Esophagus squamous epithelium (tissue), 5 donors: ENCODE results near the gene PDPK1. TPM values are rescaled to one million over a fixed set of nuclear protein-coding genes. Genes with fewer than 3 reads are reported as not detected.

Source experiments
- DNase-seq: peaks from one replicate; lab custom pipeline; 2025; lab: John Stamatoyannopoulos, UW
- H3K27ac ChIP-seq, 4 donors: fragments of 200-600 bp; sonication (generic); one replicate each; pipeline ENCODE4 v1.5.1; 2016 to 2019; ENCODE audit warnings: mild to moderate bottlenecking in 1 of 4
- H3K27me3 ChIP-seq, 4 donors: fragments of 200-600 bp; sonication (generic); 1 replicate in 3 of 4; 2 replicates in 1 of 4; pipeline versions ENCODE4 v1.5.1 to v1.6.0; 2017 to 2021; ENCODE audit warnings: antibody characterized with exemption in 1 of 4
- H3K36me3 ChIP-seq, 3 donors: fragments of 200-600 bp; sonication (generic); one replicate each; pipeline ENCODE4 v1.5.1; 2016 to 2019
- H3K4me1 ChIP-seq, 3 donors: fragments of 200-600 bp; sonication (generic); one replicate each; pipeline ENCODE4 v1.5.1; 2017 to 2019
- H3K4me3 ChIP-seq, 4 donors: fragments of 200-600 bp; sonication (generic); 1 replicate in 3 of 4; 2 replicates in 1 of 4; pipeline ENCODE4 v1.5.1; 2016 to 2019; ENCODE audit warnings: mild to moderate bottlenecking in 2 of 4, moderate library complexity in 1 of 4
- H3K9me3 ChIP-seq, 3 donors: fragments of 200-600 bp; sonication (generic); one replicate each; pipeline ENCODE4 v1.5.1; 2016 to 2019
- CTCF ChIP-seq, 6 experiments: fragments of 450-650 bp in 4 of 6; fragments of 200-600 bp in 2 of 6; sonication (generic) in 2 of 6; IDR thresholded peaks; one replicate each; pipeline ENCODE4 v1.5.1; 2016 to 2019; ENCODE audit warnings: antibody characterized with exemption in 6 of 6, mild to moderate bottlenecking in 4 of 6, moderate library complexity in 4 of 6
- POLR2A ChIP-seq, 4 donors: fragments of 450-650 bp; IDR thresholded peaks; one replicate each; pipeline ENCODE4 v1.6.1; 2017; ENCODE audit warnings: antibody characterized with exemption in 4 of 4, mild to moderate bottlenecking in 4 of 4, moderate library complexity in 3 of 4
- WGBS, 2 donors: methylation state at CpG; one replicate each; pipeline ENCODE4 v1.1.5; 2018; 5-methylcytosine and 5-hydroxymethylcytosine counted together
- intact Hi-C: fragments of 100-400 bp; cut with DNase I; formaldehyde crosslinking; loops from one replicate; pipeline ENCODE4 v1.15.0; 2022
- total RNA-seq, 4 donors: library from RNA; depleted of rRNA; stranded (reverse); fragments of >200 nt; gene quantifications; one replicate each; pipeline ENCODE4 v1.1.0, GENCODE V29; 2016
- donor health status: DM: yes; HTN: yes; CAD: no.

PDPK1 gene
- total RNA-seq, 4 donors from 2014 or later: 18.3 to 28.2 (median 23.3) TPM

GRCh38 chr16:2519711-2520080 lies 18.1 kb upstream of the PDPK1 start:
- Histone ChIP-seq H3K4me3 (peak overlapping the region in 3 of 4 donors; percentile 50 to 85 (median 75)), H3K27ac (peak overlapping the region; percentile 93 to 100 (median 98)), H3K36me3 (peaks cover 10 to 53% (median 23%) of the 10 kb centered on the region in 3 donors), H3K27me3 (no peaks in the 10 kb centered on the region), H3K9me3 (no peaks in the 10 kb centered on the region), H3K4me1 (peaks cover 57 to 75% (median 58%) of the 10 kb centered on the region in 3 donors)
- WGBS, 2 donors: 38 to 46% methylated on average over 12 to 19 of the region's 22 CpGs
- no peak for DNase-seq
- intact Hi-C loops: no loop called here
- no peak for TF ChIP-seq POLR2A (IDR thresholded peaks at IDR 0.05)
- no peak for TF ChIP-seq CTCF (IDR thresholded peaks at IDR 0.05)

- Histone ChIP-seq H3K27me3 (no peaks in the 10 kb centered on the region), H3K27ac (peak within 1 kb of the TSS; percentile 93 to 100 (median 98)), H3K4me3 (peak within 1 kb of the TSS; percentile 50 to 85 (median 64)), H3K4me1 (peaks cover 53 to 70% (median 57%) of the 10 kb centered on the region in 3 donors), H3K36me3 (peaks cover 11 to 58% (median 23%) of the 10 kb centered on the region in 3 donors), H3K9me3 (no peaks in the 10 kb centered on the region)
- TF ChIP-seq POLR2A (IDR thresholded peaks at IDR 0.05) (peak in 3 of 4 donors; percentile 37 to 68 (median 56)), CTCF (IDR thresholded peaks at IDR 0.05) (no peak)
- peak; percentile 55 for DNase-seq
- intact Hi-C loops: no loop called here
- WGBS, 2 donors: 0% methylated on average over 1 of the region's 83 CpGs; no CpG with 5 or more reads in 1 of the 2 donors
Measured at GRCh38 chr16:2520097-2520783, 17.6 kb upstream of the PDPK1 start, which contains the start of gene AMDHD2. AMDHD2 (plus strand) TSS chr16:2520371; CDS start chr16:2520459, 88 bp downstream.

- Histone ChIP-seq H3K9me3 (no peaks in the 10 kb centered on the region), H3K36me3 (peaks cover 11 to 65% (median 24%) of the 10 kb centered on the region in 3 donors), H3K4me1 (peaks cover 46 to 62% (median 50%) of the 10 kb centered on the region in 3 donors), H3K4me3 (peak overlapping the region; percentile 50 to 85 (median 64)), H3K27me3 (no peaks in the 10 kb centered on the region), H3K27ac (peak overlapping the region; percentile 66 to 100 (median 96))
- TF ChIP-seq POLR2A (IDR thresholded peaks at IDR 0.05) (no peak), CTCF (IDR thresholded peaks at IDR 0.05) (peak in 2 of 6 experiments; percentile 3 to 32)
- intact Hi-C loops: no loop called here
- DNase-seq: no peak
- WGBS, 2 donors: 42 to 64% methylated on average over 7 to 8 of the region's 41 CpGs
Measured at GRCh38 chr16:2520784-2521531, 16.9 kb upstream of the PDPK1 start.

- H3K4me1 ChIP-seq: peaks cover 17 to 34% (median 21%) of the 10 kb centered on the region in 3 donors
- H3K4me3 ChIP-seq: no peak overlapping the region
- H3K36me3 ChIP-seq: peaks cover 21 to 82% (median 37%) of the 10 kb centered on the region in 3 donors
- H3K9me3 ChIP-seq: no peaks in the 10 kb centered on the region
- no peaks in the 10 kb centered on the region for H3K27me3 ChIP-seq
- DNase-seq: no peak
- WGBS, 2 donors: 83 to 89% methylated on average over 5 to 6 of the region's 6 CpGs
- TF ChIP-seq POLR2A (IDR thresholded peaks at IDR 0.05) (no peak), CTCF (IDR thresholded peaks at IDR 0.05) (no peak)
- H3K27ac ChIP-seq: no peak overlapping the region
- intact Hi-C loops: no loop called here
Measured at GRCh38 chr16:2523801-2524231, 14.0 kb upstream of the PDPK1 start.
